ENCODE results near the gene KITLG. TPM values are rescaled to one million over a fixed set of nuclear protein-coding genes. Genes with fewer than 3 reads are reported as not detected.
"Not testable (repeated sequence)": the region's sequence is repeated elsewhere in the genome, so short reads cannot be mapped to it uniquely, and the experiment has no call there.

The KITLG gene
- total RNA-seq, 1 donor from 2014 or later, result 32.1 TPM

GRCh38 chr12:88549929-88550328 lies 30.3 kb downstream of the KITLG start:
- intact Hi-C loops (cut with DNase I), result no loop called here
- DNase-seq (ENCODE audit: low spot score) (no peak), ATAC-seq (no peak)

- ATAC-seq; intact Hi-C loops (cut with DNase I); DNase-seq (ENCODE audit: low spot score): not testable (repeated sequence)
Observed at GRCh38 chr12:88547949-88548348, 32.3 kb downstream of the KITLG start.

- DNase-seq (ENCODE audit: low spot score) (no peak), ATAC-seq (no peak)
- intact Hi-C loops (cut with DNase I), result no loop called here
Observed at GRCh38 chr12:88546853-88547252, 33.4 kb downstream of the KITLG start.

GRCh38 chr12:88546226-88546625 lies 34.0 kb downstream of the KITLG start:
- intact Hi-C loops (cut with DNase I), result no loop called here
- DNase-seq (ENCODE audit: low spot score), result no peak
- ATAC-seq, result no peak

- intact Hi-C loops (cut with DNase I), result no loop called here
- ATAC-seq, result no peak
Observed at GRCh38 chr12:88544991-88545980, 35.0 kb downstream of the KITLG start.

GRCh38 chr12:88539893-88540292 lies 40.4 kb downstream of the KITLG start:
- intact Hi-C loops (cut with DNase I), result no loop called here
- ATAC-seq (no peak), DNase-seq (ENCODE audit: low spot score) (no peak)

More at GRCh38 chr12:88544991-88545980, 35.0 kb downstream of the KITLG start:
- no peak for DNase-seq (ENCODE audit: low spot score)

GRCh38 chr12:88538697-88539096 lies 41.6 kb downstream of the KITLG start:
- ATAC-seq (peak; percentile 71), DNase-seq (ENCODE audit: low spot score) (no peak)
- intact Hi-C loops (cut with DNase I), result no loop called here

GRCh38 chr12:88538250-88538649 lies 42.0 kb downstream of the KITLG start:
- intact Hi-C loops (cut with DNase I), result no loop called here
- no peak for ATAC-seq
- DNase-seq (ENCODE audit: low spot score), result no peak

- DNase-seq (ENCODE audit: low spot score) (no peak), ATAC-seq (no peak)
- intact Hi-C loops (cut with DNase I), result no loop called here
Observed at GRCh38 chr12:88530868-88531267, 49.4 kb downstream of the KITLG start.

GRCh38 chr12:88529531-88530488 lies 50.5 kb downstream of the KITLG start:
- DNase-seq (ENCODE audit: low spot score), result no peak
- peak; percentile 49 for ATAC-seq
- intact Hi-C loops (cut with DNase I), result no loop called here

GRCh38 chr12:88522961-88523360 lies 57.3 kb downstream of the KITLG start:
- intact Hi-C loops (cut with DNase I), result no loop called here
- DNase-seq (ENCODE audit: low spot score), result no peak
- ATAC-seq, result no peak

- intact Hi-C loops (cut with DNase I), result no loop called here
- DNase-seq (ENCODE audit: low spot score) (no peak), ATAC-seq (peak; percentile 48)
Observed at GRCh38 chr12:88520436-88520820, 59.8 kb downstream of the KITLG start.

- no peak for DNase-seq (ENCODE audit: low spot score)
- ATAC-seq, result peak; percentile 18
- intact Hi-C loops (cut with DNase I), result no loop called here
Observed at GRCh38 chr12:88519802-88520435, 60.4 kb downstream of the KITLG start.

- intact Hi-C loops (cut with DNase I), result no loop called here
- DNase-seq (ENCODE audit: low spot score) (no peak), ATAC-seq (peak; percentile 81)
Observed at GRCh38 chr12:88518863-88519403, 61.3 kb downstream of the KITLG start.

GRCh38 chr12:88516811-88517210 lies 63.5 kb downstream of the KITLG start:
- ATAC-seq (no peak), DNase-seq (ENCODE audit: low spot score) (no peak)
- intact Hi-C loops (cut with DNase I), result no loop called here

- intact Hi-C loops (cut with DNase I), result no loop called here
- ATAC-seq, result no peak
- DNase-seq (ENCODE audit: low spot score), result no peak
Observed at GRCh38 chr12:88510843-88511242, 69.4 kb downstream of the KITLG start.

- ATAC-seq, result no peak
- intact Hi-C loops (cut with DNase I), result no loop called here
- no peak for DNase-seq (ENCODE audit: low spot score)
Observed at GRCh38 chr12:88509851-88510250, 70.4 kb downstream of the KITLG start.

- no peak for ATAC-seq
- intact Hi-C loops (cut with DNase I), result no loop called here
- DNase-seq (ENCODE audit: low spot score), result no peak
Observed at GRCh38 chr12:88509347-88509746, 70.9 kb downstream of the KITLG start.

- intact Hi-C loops (cut with DNase I); ATAC-seq: not testable (repeated sequence)
Observed at GRCh38 chr12:88507851-88508250, 72.4 kb downstream of the KITLG start.

More at GRCh38 chr12:88507851-88508250, 72.4 kb downstream of the KITLG start:
- DNase-seq (ENCODE audit: low spot score), result not testable (repeated sequence)

Data from sciatic nerve (tissue), 2 donors.